Forelimb muscle (tissue), 1 donor: ENCODE results near the gene CNDP1. TPM values are rescaled to one million over a fixed set of nuclear protein-coding genes. Genes with fewer than 3 reads are reported as not detected.
"Not testable (repeated sequence)": the region's sequence is repeated elsewhere in the genome, so short reads cannot be mapped to it uniquely, and the experiment has no call there.

Experiments
- DNase-seq: peaks from one replicate; pipeline ENCODE4 v3.0.0-alpha.2; 2013; ENCODE audit warnings: low read depth
- polyA plus RNA-seq: library from polyadenylated mRNA; unstranded; fragments of 120-200 nt; gene quantifications from one replicate; pipeline ENCODE4 v1.2.1, GENCODE V29; 2013; ENCODE audit not compliant: insufficient read length

The CNDP1 gene, protein sequence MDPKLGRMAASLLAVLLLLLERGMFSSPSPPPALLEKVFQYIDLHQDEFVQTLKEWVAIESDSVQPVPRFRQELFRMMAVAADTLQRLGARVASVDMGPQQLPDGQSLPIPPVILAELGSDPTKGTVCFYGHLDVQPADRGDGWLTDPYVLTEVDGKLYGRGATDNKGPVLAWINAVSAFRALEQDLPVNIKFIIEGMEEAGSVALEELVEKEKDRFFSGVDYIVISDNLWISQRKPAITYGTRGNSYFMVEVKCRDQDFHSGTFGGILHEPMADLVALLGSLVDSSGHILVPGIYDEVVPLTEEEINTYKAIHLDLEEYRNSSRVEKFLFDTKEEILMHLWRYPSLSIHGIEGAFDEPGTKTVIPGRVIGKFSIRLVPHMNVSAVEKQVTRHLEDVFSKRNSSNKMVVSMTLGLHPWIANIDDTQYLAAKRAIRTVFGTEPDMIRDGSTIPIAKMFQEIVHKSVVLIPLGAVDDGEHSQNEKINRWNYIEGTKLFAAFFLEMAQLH
- 0.13 TPM for polyA plus RNA-seq

DNA sequence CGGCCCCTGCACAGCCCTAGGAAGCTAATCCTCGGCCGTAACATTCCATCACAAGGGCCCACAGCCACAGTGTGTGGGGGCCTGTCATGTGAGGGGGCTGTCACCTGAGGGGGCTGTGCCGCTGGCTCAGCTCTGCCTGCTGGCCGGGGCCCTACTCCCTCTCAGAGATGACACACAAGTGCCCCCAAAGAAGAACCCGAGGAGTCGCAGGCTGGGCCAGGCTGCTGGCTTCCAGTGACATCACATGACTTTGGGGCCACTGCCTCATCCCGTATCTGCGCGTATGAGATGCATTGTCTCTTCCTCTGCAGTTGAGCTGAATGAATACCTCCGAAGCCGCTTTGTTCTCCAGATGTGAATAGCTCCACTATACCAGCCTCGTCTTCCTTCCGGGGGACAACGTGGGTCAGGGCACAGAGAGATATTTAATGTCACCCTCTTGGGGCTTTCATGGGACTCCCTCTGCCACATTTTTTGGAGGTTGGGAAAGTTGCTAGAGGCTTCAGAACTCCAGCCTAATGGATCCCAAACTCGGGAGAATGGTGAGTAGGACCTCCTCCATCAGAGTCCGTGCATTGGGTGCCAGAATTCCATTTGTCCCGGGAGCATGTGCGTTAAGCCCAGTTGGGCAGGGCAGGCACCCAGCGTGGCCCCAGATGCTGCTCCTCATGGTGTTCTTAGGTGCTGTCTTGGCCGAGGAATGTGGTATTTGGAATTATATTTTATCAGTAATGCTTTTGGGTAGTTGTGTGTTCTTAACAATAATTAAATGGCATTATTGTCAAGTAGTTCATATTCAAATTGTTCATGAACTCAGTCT lies at the start of gene CNDP1:
TSS of gene CNDP1 (plus strand) at position 351 of the 820 bp plus-strand sequence. CDS start at position 519, 168 bp downstream.
- DNase-seq: no peak

DNA sequence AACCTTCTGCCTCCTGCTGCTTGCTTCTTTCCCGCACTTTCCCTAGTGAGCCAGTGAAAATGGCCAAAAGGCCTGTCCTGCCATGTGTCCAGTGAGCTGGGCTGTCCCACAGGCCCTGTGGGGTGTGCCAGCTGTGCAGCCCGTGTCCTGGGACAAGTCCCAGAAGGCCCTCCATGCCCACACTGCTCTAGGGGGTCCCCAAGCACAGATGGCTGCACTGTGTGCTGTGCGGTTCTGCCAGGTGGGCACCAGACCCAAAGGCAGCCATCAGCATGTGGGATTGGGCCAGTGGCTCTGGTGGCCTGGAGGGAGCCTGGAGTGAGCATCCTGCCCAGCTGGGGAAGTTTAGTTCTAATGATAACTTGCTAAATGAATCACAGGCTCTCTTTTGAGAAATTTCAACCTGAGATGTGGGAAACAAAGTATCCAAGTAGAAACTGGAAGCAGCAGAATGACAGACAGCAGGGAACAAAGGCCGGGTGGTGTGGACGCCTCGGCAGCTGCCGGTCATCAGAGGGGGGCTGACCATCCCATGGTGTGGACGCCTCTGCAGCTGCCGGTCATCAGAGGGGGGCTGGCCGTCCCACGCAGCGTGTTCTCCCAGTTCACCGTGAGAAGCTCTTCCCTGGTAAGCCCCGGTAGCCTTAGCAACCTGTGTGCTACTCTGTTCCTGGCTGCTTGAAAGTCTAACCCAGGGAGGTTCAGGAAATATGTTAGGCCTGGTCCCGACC lies 48.0 kb upstream of the CNDP1 start:
- no peak for DNase-seq

DNA sequence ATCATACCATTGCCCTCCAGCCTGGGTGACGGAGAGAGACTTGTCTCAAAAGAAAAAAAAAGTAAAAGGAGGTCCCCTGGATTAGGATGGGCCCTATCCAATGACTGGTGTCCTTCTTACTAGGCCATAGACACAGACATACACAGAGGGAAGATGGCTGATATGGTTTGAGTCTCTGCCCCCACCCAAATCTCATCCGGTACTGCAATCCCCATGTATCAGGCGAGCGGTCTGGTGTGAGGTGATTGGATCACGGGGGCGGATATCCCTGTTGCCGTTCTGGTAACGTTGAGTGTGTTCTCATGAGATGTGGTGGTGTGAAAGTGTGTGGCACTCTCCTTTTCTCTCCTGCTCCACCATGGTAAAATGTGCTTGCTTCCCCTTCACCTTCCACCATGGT lies 45.9 kb upstream of the CNDP1 start:
- no peak for DNase-seq

DNA sequence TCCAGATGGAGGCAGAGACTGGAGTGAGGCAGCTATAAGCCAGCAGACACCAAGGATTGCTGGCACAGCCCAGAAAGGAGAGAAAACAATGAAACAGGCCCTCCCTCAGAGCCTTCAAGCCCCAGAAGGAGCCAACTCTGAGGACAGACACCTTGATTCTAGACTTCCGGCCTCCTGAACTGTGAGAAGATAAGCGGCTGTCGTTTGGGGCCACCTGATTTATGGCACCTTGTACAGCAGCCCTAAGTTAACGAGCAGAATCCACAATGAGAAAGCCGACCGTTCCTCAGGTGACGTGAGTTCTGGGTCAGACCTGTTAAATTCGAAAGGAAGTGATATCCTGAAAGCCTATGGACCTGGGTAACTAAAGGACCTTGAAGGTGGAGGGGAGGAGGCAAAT lies 45.4 kb upstream of the CNDP1 start:
- DNase-seq: no peak

DNA sequence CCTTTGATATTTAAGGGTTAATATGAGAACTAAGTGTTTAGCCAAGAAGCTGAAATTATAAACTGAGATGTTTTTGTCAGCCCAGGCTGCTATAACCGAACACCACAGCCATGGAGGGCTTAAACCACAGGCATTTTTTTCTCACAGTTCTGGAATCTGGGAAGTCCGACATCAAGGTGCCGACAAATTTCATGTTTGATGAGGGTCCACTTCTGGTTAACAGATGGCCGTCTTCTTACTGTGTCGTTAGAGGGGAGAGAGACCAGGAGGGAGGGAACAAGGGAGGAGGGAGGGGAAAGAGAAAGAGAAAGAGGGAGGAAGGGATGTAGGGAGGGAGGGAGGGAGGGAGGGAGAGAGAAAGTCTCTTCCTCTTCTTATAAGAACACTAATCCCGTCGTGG lies 44.6 kb upstream of the CNDP1 start:
- no peak for DNase-seq

DNA sequence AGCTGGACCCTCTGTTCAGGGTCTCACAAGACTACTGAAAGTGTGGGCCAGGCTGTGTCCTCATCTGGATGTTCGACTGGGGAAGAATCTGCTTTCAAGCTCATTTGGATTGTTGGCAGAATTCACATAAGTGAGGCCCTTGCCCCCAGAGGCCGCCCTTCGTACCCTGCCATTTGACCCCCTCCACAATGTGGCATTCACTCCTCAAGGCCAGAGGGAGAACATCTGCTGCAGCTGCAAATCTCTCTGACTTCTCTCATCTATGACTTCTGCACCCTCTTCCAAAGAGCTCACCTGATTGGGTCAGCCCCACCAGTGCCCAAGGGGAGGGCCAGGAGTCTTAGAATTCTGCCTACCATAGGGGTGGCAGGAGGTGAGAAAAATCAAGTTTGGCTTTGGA lies 42.0 kb upstream of the CNDP1 start:
- no peak for DNase-seq

DNA sequence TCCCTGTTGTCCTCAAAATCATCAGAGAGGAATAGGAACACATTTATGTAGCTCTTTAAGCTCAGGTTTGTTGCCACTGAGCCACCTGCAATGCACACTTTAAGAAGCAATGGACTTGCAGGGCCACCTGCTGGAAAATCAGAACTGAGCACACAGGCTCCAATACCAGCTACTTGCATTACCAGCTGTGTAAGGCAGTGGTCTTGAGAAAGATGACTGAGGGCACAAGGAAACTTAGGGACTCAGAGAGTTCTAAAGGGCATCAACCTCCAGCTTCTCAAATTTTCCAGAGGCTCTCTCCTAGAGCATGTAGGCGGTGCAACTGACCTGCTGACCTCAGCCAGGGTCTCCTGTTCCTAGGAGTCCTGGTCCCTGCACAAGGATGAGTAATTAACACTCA lies 40.6 kb upstream of the CNDP1 start:
- no peak for DNase-seq

DNA sequence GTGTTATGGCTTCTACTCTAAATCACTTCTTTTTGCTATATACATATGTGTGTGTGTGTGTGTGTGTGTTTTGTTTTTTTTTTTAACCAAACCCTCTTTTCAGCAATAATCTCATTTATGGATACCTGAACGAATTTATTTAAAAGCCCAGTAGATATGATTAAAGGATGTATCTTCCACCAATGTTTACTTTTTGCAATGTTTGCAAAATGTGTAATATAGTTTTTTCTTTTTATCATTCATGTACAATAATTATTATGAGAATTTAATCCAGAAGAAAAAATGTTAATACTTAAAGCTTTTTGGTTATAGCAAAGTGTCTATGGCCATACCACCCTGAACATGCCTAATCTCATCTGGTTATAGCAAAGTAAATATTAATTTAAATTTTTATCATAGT lies 39.8 kb upstream of the CNDP1 start:
- no peak for DNase-seq

DNA sequence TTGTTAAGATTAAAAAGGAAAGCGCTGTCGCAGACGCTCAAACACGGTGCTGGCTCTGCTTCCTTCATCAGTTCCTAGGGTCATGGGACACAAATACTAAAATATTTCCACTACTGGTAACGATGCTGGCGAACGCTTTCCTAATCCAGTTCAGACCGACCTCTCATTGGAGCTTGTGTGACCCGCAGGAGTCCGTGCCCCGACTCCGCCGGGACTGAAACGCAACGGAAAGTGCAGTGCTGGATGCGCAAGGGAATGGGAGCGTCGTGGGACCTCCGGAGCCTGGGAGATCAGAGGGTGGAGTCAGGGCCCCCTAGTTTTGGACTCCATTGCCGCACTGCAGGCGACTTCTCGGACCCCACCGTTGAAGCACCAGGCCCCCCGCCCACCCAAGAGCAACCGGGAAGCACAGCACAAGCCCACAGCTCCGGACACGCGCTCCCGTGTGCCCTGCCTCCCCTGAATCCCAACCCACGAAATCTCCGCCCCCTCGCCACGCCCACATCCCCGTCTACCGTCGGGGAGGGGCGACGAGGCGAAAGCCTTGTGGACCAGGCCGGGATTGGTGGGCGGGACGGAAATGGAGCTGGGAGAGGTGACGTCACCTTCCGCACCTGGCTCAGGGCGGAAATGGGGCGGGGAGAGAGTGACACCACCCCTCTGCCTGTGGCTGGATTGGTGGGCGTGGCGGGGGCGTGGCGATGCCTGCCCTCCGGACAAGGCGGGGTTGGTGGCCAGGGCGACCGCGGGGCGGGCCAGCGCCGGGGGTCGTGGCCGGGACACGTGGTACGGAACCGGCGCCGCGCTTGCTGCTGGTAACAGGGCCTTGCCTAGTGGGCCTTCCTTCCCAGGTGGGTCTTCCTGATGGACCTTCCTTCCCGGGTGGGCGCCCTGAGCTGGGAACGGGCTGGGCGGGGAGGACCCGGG lies 38.5 kb upstream of the CNDP1 start, which contains the start of gene CNDP2:
TSS of gene CNDP2 (plus strand) at position 783 of the 927 bp plus-strand sequence. CDS start 3,611 bp downstream, outside the sequence.
- DNase-seq: peak; percentile 98

DNA sequence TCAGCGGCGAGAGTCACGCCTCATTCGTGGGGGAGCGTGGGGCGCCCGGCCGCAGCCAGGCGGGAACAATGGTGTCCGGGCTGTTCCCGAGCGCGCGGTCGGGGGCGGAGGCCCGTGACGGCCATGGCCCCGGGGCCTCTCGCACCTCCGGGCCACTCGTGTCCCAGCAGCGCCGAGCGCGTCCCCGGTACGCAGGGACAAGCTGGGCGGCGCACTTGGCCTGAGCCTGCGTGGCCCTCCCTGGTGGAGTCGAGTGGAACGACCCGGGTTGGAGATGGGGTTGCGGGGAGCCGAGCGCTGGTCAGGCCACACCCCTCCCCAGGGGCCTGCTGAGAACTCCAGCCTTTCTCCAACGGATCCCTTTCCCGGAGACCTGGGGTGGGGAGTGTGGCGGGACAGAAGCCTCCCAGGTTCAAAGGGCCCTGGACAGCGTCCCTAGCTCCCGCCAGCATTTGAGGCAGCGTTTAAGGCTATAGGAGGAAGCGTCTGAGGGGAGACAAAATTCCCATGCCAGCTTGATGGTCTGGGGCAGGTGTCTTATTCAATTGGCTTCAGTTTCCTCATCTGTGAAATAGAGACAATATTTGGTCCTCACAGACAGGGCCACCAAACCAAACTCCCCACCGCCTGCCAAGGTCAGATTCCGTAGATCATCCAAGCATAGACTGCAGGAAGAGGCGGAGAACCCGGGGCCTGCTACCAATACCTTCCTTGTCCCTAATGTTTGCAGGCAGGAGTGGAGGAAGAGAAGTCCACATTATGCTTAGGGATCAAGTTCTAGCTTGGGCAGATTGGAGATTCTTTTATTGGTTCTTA lies 37.6 kb upstream of the CNDP1 start:
- no peak for DNase-seq

DNA sequence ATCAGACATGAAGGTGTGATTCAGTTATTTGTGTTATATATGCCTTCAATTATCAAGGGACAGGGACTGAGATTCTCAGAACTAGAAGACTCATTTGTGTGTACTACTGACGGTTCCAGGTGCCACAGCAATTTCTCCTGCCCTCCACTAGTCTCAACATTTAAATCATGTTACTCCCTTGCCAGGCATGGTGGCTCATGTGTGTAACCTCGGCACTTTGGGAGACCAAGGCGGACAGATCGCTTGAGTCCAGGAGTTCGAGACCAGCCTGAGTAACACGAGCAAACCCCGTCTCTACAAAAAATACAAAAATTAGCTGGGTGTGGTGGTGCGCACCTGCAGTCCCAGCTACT lies 37.0 kb upstream of the CNDP1 start:
- no peak for DNase-seq

DNA sequence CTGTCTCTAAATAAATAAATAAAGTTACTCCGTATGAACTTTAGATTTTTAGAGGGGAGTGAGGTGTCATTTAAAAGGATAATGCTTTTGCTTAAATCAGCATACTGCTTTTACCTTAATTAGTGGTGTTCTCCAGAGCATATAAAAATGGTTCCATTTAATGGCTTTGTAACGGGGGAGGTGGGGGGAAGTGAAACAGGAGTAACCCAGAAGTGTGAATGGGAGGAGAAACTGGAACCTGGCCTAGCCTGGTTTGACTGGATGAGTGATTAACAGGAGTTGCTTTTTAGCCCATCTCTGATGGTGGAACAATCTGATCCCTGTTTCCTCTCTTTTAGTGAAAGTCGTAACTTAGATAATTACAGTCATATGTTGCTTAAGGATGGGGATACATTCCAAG lies 36.5 kb upstream of the CNDP1 start:
- DNase-seq: no peak

DNA sequence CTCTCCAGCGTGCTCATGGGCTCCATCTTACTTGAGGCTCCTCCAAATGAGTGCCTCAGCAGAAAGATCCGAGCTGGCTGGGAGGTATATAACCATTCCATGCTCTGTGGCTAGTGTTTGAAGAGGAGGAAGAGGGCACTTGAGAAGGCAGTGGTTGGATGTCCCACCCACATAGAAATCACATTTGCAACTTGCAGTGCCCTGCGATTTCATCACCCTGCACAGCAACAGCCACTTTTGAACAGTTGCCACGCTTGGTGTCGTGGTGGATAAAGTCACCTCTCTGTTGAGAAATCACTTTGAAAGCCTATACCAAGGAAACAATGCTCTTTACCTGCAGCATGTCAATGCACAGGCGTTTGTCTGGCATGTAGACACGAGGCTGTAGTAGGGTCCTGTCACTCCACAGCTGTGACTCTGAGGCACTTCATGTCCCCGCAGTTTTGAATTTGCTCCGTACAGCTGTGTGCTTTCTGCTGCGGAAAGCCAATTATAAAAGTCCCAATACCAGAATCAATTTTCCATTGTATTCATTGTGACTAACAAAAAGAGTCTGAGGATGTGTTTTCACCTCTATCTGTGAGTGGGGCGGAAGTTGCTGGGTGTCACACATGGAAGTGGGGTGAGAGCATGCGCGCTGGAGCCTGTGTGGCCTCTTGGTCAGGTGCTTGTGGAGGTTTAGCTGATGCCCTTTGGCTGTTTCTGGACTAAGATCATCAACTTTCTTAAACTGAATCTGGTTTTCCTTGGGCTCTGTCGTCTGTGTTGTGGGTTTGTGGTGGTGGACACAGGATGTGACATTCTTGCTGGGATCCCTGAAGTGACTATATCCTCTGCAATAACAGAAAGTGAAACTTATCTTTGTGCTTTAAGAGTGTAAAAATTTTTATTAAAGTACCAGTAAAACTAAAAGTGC lies 35.3 kb upstream of the CNDP1 start:
- DNase-seq: no peak

DNA sequence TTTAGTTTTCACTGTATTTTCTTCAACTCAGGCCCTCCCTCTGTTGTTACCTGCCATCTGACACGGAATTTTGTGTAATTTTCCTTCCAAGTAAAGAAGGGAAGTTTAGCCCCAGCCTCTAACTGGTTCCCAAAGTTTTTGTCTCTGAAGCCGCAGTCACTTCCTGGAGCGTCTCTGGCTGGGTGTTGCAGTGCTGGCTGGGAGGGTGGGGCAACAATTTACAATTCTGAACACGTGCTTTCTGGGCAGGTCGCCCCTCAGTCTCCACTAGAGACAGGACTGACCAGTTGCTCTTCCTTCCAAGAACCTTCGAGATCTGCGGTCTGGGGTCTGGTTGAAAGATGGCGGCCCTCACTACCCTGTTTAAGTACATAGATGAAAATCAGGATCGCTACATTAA lies 34.7 kb upstream of the CNDP1 start:
- DNase-seq: peak; percentile 77

DNA sequence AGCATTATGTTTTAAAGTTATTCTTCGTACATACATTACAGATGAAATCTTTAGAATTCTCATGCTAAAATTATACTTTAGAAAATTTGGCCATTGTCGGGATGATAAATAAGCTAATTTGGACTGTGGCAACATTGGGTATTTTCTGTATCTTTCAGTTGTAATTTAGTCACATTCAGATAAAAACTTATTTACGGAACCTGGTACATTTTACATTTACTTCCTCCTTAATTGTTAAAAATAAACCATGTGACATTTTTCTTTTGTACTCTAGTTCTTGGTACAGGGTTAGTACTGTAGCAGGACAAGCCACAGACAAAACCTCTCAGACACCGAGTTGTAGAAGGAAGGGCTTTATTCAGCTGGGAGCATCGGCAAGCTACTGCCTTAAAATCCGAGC lies 33.9 kb upstream of the CNDP1 start:
- DNase-seq: no peak

DNA sequence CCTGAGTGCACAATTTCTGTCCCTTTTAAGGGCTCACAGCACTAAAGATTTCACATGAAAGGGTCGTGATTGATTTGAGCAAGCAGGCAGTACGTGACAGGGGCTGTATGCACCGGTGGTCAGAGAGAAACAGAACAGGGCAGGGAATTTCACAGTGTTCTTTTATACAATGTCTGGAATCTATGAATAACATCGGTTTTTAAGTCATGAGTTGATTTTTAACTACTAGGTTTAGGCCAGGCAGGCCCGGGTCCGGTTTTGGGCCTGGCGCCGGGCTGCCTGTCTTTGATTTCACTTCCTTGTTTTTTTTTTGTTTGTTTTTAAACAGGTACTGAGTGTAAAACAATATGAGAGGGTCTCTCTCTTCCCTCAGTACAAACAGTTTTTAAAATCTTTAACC lies 33.5 kb upstream of the CNDP1 start:
- not testable (repeated sequence) for DNase-seq

DNA sequence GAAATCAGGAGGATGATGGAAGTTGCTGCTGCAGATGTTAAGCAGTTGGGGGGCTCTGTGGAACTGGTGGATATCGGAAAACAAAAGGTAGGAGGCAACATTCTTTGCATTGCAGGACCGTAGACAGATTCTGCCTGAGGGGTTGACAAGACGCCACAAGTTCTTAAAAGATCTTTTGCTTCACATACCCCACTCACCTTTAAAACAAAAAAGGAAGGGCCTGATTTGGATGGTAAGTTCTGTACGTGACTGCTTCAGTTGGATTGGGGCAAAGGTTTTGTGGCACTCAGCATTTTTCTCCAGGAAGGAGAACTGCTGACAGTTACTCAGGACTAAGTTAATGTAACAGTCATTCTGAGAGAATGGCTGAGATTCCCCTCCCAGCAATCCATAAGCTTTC lies 32.9 kb upstream of the CNDP1 start:
- DNase-seq: no peak

DNA sequence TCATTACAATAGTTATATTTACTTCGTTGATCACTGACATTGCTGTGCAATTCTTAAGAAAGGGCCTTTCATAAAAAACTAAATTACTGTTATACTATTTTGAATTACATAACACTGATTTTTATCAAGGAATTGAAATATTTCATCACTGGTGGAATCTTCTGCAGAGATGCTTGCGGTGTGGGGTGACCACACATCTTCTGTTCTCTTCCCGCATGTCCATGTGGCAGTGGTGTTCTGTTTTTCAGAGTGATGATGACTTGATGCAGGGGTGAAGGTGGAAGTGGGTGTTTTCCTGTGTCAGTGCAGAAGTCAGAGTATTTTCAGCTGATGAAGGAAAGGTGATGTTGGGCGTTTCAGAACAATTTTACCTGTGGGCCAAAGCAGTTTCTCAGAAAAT lies 31.2 kb upstream of the CNDP1 start:
- no peak for DNase-seq

DNA sequence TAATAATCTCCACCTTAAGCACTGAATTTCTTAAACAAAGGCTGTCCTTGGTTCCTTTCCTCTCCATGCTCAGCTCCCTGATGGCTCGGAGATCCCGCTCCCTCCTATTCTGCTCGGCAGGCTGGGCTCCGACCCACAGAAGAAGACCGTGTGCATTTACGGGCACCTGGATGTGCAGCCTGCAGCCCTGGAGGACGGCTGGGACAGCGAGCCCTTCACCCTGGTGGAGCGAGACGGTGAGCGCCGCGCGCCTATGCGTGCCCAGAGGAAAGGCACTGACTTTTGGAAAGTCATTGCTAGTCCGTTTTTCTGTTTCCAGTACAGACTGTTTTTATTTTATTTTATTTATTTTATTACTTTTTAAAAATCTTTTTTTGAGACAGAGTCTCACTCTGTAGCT lies 28.5 kb upstream of the CNDP1 start:
- no peak for DNase-seq
